ENCODE results near the gene TCAIM. TPM values are rescaled to one million over a fixed set of nuclear protein-coding genes. Genes with fewer than 3 reads are reported as not detected.

The TCAIM gene
- total RNA-seq, result 27.6 and 29.1 TPM in 2 replicates

GRCh38 chr3:44338010-44338827 is at the start of gene TCAIM:
Gene TCAIM, plus strand, starts transcription at chr3:44338766. Its CDS starts 16,017 bp downstream, at chr3:44354783.

Other genes with a start within 250 kb of the TCAIM start
- gene TOPAZ1, start 96.9 kb upstream of the TCAIM start, total RNA-seq, result not detected in 2 replicates
- gene ZNF445, start 138.9 kb downstream of the TCAIM start, total RNA-seq, result 3.1 and 4.5 TPM in 2 replicates
- 4.8 and 5.2 TPM in 2 replicates for gene ZKSCAN7, start 216.4 kb downstream of the TCAIM start, total RNA-seq
- gene ZNF660, start 246.2 kb downstream of the TCAIM start, total RNA-seq, result 1.2 and 1.5 TPM in 2 replicates

All from bronchus fibroblast of lung (primary cell).